GM15510 (cell line): ENCODE measurements around the gene SLIT1.

ENCODE experiments used
- POLR2A ChIP-seq: IDR thresholded peaks from 3 replicates; pipeline ENCODE4 v1.6.1; 2011; ENCODE audit warnings: borderline replicate concordance; ENCODE audit not compliant: insufficient read length; ENCODE audit errors: extremely low read depth

SLIT1 gene

GRCh38 chr10:97185326-97186058, at the start of gene SLIT1:
Gene SLIT1, minus strand, starts transcription at chr10:97185959. Its CDS starts 285 bp downstream, at chr10:97185674.
- no peak for TF ChIP-seq POLR2A

- no peak for TF ChIP-seq POLR2A
Measured at GRCh38 chr10:97235353-97235752, 49.6 kb upstream of the SLIT1 start.

GRCh38 chr10:97234400-97234799, 48.6 kb upstream of the SLIT1 start:
- TF ChIP-seq POLR2A = no peak

GRCh38 chr10:97230146-97230545, 44.4 kb upstream of the SLIT1 start:
- no peak for TF ChIP-seq POLR2A

GRCh38 chr10:97229322-97230015, 43.7 kb upstream of the SLIT1 start:
- no peak for TF ChIP-seq POLR2A

- no peak for TF ChIP-seq POLR2A
Measured at GRCh38 chr10:97228775-97229157, 43.0 kb upstream of the SLIT1 start.

- TF ChIP-seq POLR2A = no peak
Measured at GRCh38 chr10:97228130-97228774, 42.5 kb upstream of the SLIT1 start.

- no peak for TF ChIP-seq POLR2A
Measured at GRCh38 chr10:97226398-97226797, 40.6 kb upstream of the SLIT1 start.

- TF ChIP-seq POLR2A = no peak
Measured at GRCh38 chr10:97224483-97225435, 39.0 kb upstream of the SLIT1 start.

GRCh38 chr10:97222326-97222961, 36.7 kb upstream of the SLIT1 start:
- no peak for TF ChIP-seq POLR2A

- no peak for TF ChIP-seq POLR2A
Measured at GRCh38 chr10:97220355-97220754, 34.6 kb upstream of the SLIT1 start.

GRCh38 chr10:97217299-97217698, 31.5 kb upstream of the SLIT1 start:
- TF ChIP-seq POLR2A = no peak

GRCh38 chr10:97215619-97216260, 30.0 kb upstream of the SLIT1 start:
- TF ChIP-seq POLR2A = no peak

GRCh38 chr10:97213431-97213830, 27.7 kb upstream of the SLIT1 start:
- TF ChIP-seq POLR2A = no peak
